22Rv1 (cell line): ENCODE results near the gene ATP8A1.

Source experiments
- H3K27ac ChIP-seq: fragments of 450-650 bp; 2 replicates; pipeline ENCODE4 v1.5.1; 2017
- CTCF ChIP-seq: fragments of 450-650 bp; IDR thresholded peaks from 2 replicates; pipeline ENCODE4 v1.5.1; 2017; ENCODE audit warnings: mild to moderate bottlenecking
- ZFX ChIP-seq: fragments of 450-650 bp; IDR thresholded peaks from 2 replicates; pipeline ENCODE4 v1.6.1; 2017; ENCODE audit warnings: antibody characterized with exemption, borderline replicate concordance

The ATP8A1 gene

GRCh38 chr4:42632653-42633382 lies 24.1 kb downstream of the ATP8A1 start:
- TF ChIP-seq ZFX (no peak), CTCF (no peak)
- H3K27ac ChIP-seq: no peak overlapping the region

DNA sequence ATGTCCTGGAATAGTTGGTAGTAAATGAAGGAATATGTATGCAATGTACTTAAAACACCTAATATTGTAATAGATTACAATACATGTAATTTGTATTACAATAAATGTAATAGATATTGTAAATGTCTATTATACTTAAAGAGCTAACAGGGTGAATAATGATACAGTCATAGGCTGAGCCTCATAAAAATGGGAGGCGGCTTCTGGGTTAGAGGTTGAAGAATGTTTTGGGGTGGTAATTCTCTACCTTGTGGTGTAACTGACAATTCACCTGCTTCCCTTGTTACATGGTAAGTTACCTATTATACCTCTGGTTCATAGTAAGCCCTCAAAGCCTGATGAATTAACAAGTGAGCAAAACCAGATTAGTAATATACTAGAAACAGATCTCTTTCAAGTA lies 26.0 kb downstream of the ATP8A1 start:
- no peak for TF ChIP-seq ZFX
- TF ChIP-seq CTCF: no peak

DNA sequence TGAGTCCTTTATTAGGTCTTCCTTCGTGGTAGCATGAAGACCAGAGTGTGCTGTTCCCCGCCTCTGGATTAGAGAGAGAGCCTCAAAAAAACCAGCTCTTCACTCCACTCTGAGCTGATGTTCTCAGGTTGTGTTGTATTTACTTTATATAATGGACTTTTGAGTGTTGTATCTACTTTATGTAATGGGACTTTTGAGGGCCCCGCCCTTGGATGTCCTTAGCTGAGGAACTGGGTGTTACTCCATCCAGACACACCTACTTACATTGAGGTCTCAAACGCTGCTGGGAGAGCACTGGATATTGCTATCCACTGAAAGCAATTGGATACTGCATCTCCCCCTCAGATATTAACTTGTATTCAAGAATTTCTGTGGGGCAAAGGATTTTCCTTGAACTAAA lies 28.2 kb downstream of the ATP8A1 start:
- TF ChIP-seq CTCF (no peak), ZFX (no peak)
- H3K27ac ChIP-seq: no peak overlapping the region

More for the DNA sequence above, 26.0 kb downstream of the ATP8A1 start:
- no peak overlapping the region for H3K27ac ChIP-seq

GRCh38 chr4:42627885-42628646 lies 28.8 kb downstream of the ATP8A1 start:
- no peak for TF ChIP-seq ZFX
- no peak for TF ChIP-seq CTCF
- no peak overlapping the region for H3K27ac ChIP-seq

GRCh38 chr4:42626629-42627146 lies 30.2 kb downstream of the ATP8A1 start:
- no peak for TF ChIP-seq ZFX
- TF ChIP-seq CTCF: no peak
- H3K27ac ChIP-seq: no peak overlapping the region

DNA sequence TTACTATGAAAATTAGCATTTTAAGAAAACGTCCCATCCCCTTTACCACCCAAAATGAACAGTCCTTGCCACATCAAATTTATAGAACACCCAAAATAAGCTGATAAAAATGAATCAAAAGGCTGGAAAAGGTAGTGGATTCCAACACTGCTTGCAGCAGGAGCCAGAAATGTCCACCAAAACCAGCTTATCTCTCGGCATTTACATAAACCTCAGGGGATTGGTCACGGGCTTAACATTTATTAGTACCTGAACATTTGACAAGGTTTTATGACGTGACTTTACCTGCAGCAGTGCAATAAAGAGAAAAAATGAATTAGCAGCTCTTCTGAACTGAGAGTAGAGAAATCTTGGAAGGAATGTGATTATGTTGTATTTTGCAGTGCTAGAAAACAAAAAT lies 31.6 kb downstream of the ATP8A1 start:
- TF ChIP-seq ZFX (no peak), CTCF (no peak)
- no peak overlapping the region for H3K27ac ChIP-seq

DNA sequence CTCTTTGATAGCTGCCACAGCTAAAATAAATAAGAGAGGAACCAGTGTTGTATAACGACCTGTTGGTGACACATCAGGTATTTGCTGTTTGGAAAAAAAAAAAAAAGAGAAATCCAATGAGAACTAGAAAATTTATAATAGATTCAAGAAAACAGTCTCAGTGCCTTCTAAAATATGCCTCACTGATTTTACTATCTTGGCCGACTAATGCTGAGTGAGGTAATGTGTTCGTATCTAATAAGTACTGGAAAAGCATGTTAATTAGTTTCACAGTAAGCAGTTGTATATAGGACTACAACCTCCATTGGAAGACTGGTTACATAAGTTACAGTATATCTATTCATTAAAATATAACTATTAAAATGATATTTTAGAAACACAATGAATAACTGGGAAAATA lies 32.4 kb downstream of the ATP8A1 start:
- no peak for TF ChIP-seq ZFX
- no peak for TF ChIP-seq CTCF
- H3K27ac ChIP-seq: no peak overlapping the region
